Measurements from ENCODE around the gene CHCHD6.

The CHCHD6 gene

GRCh38 chr3:126956866-126957650 lies 253.0 kb downstream of the CHCHD6 start:
- H3K4me3 ChIP-seq (ENCODE audit: low read depth, low read length): no peak overlapping the region

GRCh38 chr3:126957776-126958637 lies 254.0 kb downstream of the CHCHD6 start:
- H3K4me3 ChIP-seq (ENCODE audit: low read depth, low read length): no peak overlapping the region

DNA sequence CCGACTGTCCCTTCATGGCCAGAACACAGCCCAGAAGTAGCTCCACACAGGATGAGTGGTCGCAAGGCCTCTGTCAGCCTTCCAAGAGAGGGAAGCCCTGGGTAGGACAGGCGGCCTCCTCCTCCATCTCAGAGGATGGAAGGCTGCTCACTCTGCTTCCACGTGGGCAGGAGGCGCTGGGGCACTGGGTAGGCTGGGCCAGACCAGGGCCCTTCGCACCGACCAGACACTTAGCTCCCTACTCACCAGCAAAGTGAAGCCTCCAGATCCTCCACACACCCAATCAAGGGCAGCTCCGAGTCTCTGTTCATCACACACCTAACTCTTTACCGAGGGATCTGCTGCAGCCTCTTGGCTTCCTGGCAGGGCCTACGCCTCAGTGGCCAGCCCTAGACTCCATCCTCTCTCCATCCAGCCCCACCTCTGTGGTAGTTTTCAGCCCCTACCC lies 254.6 kb downstream of the CHCHD6 start:
- H3K4me3 ChIP-seq (ENCODE audit: low read depth, low read length): no peak overlapping the region

GRCh38 chr3:126959136-126959920 lies 255.3 kb downstream of the CHCHD6 start:
- H3K4me3 ChIP-seq (ENCODE audit: low read depth, low read length): no peak overlapping the region

DNA sequence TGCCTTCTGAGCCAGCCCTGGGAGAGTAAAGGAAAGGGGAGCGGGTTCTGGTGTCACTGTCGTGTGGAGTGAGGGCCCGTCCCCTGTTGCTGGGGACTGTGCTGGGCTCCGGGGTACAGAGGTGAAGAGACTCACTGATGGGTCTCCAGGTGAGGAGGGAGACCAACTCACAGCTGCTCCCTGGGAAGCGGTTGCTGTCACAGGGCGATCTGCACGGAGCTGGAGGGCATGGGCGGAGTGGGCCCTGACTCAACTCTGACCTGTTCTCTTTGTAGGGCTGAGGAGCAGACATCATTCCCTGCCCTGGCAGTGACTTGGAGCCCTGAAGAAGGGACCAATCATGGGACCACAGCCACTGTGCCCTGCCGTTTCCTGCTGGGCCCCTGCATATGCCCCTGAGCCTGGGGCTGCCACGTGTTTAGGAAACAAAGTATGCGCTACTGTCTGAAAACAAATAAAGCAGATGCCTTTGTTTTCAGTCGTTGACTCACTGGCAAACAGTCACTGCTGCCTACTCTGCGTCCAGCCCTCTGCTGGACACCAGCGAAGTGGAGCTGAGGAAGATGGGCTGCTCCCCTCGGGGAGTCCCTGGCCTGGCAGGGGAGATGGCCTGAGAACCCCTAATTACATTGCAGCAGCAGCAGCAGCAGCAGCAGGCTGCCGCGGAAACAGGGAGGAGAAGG lies 256.0 kb downstream of the CHCHD6 start:
- no peak overlapping the region for H3K4me3 ChIP-seq (ENCODE audit: low read depth, low read length)

GRCh38 chr3:126960604-126960995 lies 256.6 kb downstream of the CHCHD6 start:
- H3K4me3 ChIP-seq (ENCODE audit: low read depth, low read length): no peak overlapping the region

DNA sequence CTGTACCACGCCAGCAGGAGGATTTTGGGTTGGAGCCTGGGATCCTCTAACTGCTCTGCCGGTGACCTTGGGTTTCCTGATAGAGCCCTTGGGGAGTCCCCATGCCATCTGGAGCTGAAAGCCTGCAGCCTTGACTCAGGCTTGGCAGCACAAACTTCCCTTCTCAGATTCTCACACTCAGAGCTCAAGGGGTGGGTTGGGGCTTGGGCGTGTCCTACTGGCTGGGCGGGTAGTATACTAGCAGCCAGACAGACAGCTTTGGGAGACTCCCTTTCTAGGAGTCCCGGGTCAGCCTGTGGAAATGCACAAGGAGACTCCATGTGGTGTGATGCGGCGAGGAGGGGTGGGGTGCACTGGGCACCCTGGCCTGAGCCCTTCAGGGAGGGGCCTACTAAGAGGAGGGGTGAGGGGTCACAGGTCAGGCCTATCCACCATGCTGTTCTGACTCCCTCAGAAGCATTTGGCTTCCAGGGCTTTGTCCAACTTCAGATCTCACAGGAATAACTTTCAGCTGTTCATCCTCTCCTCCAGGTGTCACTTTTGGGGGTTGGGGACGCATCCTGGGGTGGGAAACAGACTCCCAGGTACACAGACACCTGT lies 257.3 kb downstream of the CHCHD6 start:
- no peak overlapping the region for H3K4me3 ChIP-seq (ENCODE audit: low read depth, low read length)

- no peak overlapping the region for H3K4me3 ChIP-seq (ENCODE audit: low read depth, low read length)
These were observed 257.9 kb downstream of the CHCHD6 start for GRCh38 chr3:126961791-126962461.

- no peak overlapping the region for H3K4me3 ChIP-seq (ENCODE audit: low read depth, low read length)
These were observed 258.7 kb downstream of the CHCHD6 start for GRCh38 chr3:126962756-126963155.

- H3K4me3 ChIP-seq (ENCODE audit: low read depth, low read length): no peak overlapping the region
These were observed 259.5 kb downstream of the CHCHD6 start for GRCh38 chr3:126963261-126964190.

- H3K4me3 ChIP-seq (ENCODE audit: low read depth, low read length): no peak overlapping the region
These were observed 260.2 kb downstream of the CHCHD6 start for GRCh38 chr3:126964261-126964660.

DNA sequence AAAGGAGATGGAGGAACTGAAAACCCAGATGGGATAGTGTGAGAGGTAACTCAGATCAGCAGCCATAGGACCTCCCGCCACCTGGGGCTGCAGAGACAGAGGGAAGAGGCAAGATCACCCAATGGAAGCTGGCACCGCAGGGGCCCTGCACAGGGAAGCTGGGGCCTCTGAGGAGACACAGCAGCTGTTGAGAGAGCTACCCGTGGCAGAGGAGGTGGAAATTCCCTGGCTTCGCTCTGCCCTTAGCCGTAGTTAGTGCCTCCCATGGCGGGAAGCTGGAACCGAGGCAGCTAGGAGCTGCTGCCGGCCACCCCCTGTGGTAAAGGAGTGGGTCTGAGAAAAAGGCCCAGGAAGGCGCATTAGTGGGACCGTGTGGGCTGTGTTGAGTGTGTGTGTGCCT lies 260.9 kb downstream of the CHCHD6 start:
- H3K4me3 ChIP-seq (ENCODE audit: low read depth, low read length): no peak overlapping the region

- H3K4me3 ChIP-seq (ENCODE audit: low read depth, low read length): no peak overlapping the region
These were observed 261.6 kb downstream of the CHCHD6 start for GRCh38 chr3:126965526-126966080.

DNA sequence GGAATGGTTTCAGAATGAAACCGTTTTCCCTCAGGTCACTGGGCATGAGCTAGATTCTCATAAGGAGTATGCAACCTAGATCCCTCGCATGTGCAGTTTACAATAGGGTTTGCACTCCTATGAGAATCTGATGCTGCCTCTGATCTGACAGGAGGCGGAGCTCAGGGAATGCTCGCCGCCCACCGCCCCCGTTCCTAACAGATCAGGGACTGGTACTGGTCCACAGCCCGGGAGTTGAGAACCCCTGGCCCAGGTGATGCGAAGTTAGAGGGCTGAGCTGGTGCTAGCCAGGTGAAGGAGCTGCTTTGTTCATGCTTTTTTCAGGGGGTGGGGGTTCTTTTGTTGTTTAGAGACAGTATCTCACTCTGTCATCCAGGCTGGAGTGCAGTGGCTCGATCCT lies 263.3 kb downstream of the CHCHD6 start:
- H3K4me3 ChIP-seq (ENCODE audit: low read depth, low read length): no peak overlapping the region

GRCh38 chr3:126968391-126969390 lies 264.7 kb downstream of the CHCHD6 start:
- H3K4me3 ChIP-seq (ENCODE audit: low read depth, low read length): no peak overlapping the region

DNA sequence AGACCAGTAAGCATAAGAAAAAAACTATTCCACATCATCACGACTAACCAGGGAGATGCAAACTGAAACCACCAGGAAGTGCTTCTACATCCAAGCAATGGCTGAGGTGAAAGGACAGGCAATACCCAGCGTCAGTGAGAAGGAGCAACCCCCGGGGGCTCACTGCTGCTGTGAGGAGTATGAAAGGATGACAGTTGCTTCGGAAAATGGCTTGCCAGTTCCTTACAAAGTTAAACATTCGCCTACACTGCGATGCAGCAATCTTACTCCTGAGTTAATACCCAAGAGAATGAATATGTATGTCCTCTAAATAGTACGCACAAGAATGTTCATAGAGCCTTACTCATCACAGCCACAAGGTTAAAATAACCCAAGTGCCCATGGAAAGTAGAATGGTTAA lies 265.5 kb downstream of the CHCHD6 start:
- H3K4me3 ChIP-seq (ENCODE audit: low read depth, low read length): no peak overlapping the region

- no peak overlapping the region for H3K4me3 ChIP-seq (ENCODE audit: low read depth, low read length)
These were observed 266.1 kb downstream of the CHCHD6 start for GRCh38 chr3:126970101-126970500.
